ENCODE results near the gene STK10. TPM values are rescaled to one million over a fixed set of nuclear protein-coding genes. Genes with fewer than 3 reads are reported as not detected.

The STK10 gene
- total RNA-seq, 1 donor from 2014 or later: 66.2 TPM

DNA sequence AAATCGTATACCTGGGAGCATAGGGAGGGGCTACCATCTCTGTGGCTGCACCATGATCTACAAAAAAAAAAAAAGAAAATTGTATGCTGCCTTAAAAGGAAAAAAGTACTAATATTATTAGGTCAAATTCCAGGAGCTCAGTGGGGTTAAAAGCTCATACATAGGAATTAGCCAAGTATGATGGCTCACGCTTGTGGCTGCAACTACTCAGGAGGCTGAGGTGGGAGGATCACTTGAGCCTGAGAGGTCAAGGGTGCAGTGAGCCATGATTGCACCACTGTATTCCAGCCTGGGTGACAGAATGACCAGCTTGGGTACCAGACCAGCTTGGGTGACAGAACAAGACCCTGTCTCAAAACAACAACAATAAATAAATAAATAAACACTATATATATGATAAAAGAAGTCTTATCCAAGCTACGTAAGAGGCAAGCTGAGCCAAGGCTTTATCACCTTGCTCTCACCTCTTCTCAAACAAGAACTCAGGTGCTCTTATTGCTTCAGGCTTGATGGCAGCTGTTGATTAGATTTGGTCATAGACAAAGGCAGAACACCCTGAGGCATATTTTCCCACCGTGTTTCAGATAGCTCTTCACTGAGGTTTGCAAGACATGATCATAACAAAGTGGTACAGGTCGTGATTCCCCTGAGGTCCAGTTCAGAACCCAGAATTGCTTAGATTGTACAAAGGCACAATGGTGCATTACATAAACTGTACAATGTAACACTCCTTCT is 178.3 kb downstream of the STK10 start:
- no peak for DNase-seq (ENCODE audit: extremely low spot score, unreplicated experiment)
- H3K4me3 Mint-ChIP-seq (ENCODE audit: unreplicated experiment): no peak overlapping the region
- TF ChIP-seq, protein P1, sequence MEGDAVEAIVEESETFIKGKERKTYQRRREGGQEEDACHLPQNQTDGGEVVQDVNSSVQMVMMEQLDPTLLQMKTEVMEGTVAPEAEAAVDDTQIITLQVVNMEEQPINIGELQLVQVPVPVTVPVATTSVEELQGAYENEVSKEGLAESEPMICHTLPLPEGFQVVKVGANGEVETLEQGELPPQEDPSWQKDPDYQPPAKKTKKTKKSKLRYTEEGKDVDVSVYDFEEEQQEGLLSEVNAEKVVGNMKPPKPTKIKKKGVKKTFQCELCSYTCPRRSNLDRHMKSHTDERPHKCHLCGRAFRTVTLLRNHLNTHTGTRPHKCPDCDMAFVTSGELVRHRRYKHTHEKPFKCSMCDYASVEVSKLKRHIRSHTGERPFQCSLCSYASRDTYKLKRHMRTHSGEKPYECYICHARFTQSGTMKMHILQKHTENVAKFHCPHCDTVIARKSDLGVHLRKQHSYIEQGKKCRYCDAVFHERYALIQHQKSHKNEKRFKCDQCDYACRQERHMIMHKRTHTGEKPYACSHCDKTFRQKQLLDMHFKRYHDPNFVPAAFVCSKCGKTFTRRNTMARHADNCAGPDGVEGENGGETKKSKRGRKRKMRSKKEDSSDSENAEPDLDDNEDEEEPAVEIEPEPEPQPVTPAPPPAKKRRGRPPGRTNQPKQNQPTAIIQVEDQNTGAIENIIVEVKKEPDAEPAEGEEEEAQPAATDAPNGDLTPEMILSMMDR (IDR thresholded peaks at IDR 0.05): no peak
- H3K27ac Mint-ChIP-seq (ENCODE audit: unreplicated experiment): no peak overlapping the region
- no peaks in the 10 kb centered on the region for H3K36me3 Mint-ChIP-seq (ENCODE audit: unreplicated experiment)
- H3K27me3 Mint-ChIP-seq (ENCODE audit: unreplicated experiment): no peaks in the 10 kb centered on the region
- no peaks in the 10 kb centered on the region for H3K9me3 Mint-ChIP-seq (ENCODE audit: unreplicated experiment)
- H3K4me1 Mint-ChIP-seq (ENCODE audit: unreplicated experiment): peaks cover 30% of the 10 kb centered on the region

DNA sequence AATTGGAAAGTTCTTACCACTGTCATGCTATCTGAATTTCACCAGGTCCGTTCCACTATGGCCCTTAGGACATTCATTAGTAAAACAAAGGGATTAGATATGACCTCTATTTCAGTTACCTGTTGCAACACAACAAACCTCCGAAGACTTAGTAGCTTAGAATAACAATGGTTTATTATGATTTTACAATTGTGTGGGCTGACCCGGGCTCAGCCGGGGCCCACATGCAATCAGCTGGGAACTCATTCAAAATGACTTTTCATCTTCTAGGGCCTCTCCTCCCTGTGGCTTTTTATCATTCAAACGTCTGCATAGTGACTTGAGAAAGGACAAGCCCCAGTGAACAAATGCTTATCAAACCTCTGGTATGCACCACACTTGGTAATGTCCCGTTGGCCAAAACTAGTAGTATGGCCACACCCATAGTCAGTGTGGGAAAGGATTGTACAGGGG is 179.3 kb downstream of the STK10 start:
- no peak for DNase-seq (ENCODE audit: extremely low spot score, unreplicated experiment)
- H3K27ac Mint-ChIP-seq (ENCODE audit: unreplicated experiment): no peak overlapping the region
- no peaks in the 10 kb centered on the region for H3K36me3 Mint-ChIP-seq (ENCODE audit: unreplicated experiment)
- TF ChIP-seq, protein P1 (IDR thresholded peaks at IDR 0.05): no peak
- H3K4me1 Mint-ChIP-seq (ENCODE audit: unreplicated experiment): peaks cover 39% of the 10 kb centered on the region
- no peaks in the 10 kb centered on the region for H3K27me3 Mint-ChIP-seq (ENCODE audit: unreplicated experiment)
- H3K4me3 Mint-ChIP-seq (ENCODE audit: unreplicated experiment): no peak overlapping the region
- no peaks in the 10 kb centered on the region for H3K9me3 Mint-ChIP-seq (ENCODE audit: unreplicated experiment)

DNA sequence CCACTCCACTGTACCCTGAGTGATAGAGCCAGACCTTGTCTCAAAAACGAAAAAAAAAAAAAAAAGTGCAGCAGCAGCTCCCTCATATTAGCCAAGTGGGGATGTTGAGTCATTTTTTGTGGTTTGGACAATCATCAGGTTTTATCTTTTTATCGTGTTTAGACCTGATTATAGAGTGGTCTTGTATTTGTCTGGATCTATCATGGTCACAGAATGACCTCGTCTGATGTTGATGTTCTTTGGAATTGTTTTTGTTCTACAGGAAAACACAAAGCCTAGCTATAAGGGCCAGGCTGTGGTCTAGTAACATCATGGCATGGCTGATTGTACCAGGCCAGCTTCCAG is 179.9 kb downstream of the STK10 start:
- peaks cover 46% of the 10 kb centered on the region for H3K4me1 Mint-ChIP-seq (ENCODE audit: unreplicated experiment)
- no peaks in the 10 kb centered on the region for H3K27me3 Mint-ChIP-seq (ENCODE audit: unreplicated experiment)
- H3K4me3 Mint-ChIP-seq (ENCODE audit: unreplicated experiment): peak overlapping the region; percentile 98
- TF ChIP-seq, protein P1 (IDR thresholded peaks at IDR 0.05): no peak
- H3K36me3 Mint-ChIP-seq (ENCODE audit: unreplicated experiment): no peaks in the 10 kb centered on the region
- no peaks in the 10 kb centered on the region for H3K9me3 Mint-ChIP-seq (ENCODE audit: unreplicated experiment)
- no peak for DNase-seq (ENCODE audit: extremely low spot score, unreplicated experiment)
- H3K27ac Mint-ChIP-seq (ENCODE audit: unreplicated experiment): no peak overlapping the region

DNA sequence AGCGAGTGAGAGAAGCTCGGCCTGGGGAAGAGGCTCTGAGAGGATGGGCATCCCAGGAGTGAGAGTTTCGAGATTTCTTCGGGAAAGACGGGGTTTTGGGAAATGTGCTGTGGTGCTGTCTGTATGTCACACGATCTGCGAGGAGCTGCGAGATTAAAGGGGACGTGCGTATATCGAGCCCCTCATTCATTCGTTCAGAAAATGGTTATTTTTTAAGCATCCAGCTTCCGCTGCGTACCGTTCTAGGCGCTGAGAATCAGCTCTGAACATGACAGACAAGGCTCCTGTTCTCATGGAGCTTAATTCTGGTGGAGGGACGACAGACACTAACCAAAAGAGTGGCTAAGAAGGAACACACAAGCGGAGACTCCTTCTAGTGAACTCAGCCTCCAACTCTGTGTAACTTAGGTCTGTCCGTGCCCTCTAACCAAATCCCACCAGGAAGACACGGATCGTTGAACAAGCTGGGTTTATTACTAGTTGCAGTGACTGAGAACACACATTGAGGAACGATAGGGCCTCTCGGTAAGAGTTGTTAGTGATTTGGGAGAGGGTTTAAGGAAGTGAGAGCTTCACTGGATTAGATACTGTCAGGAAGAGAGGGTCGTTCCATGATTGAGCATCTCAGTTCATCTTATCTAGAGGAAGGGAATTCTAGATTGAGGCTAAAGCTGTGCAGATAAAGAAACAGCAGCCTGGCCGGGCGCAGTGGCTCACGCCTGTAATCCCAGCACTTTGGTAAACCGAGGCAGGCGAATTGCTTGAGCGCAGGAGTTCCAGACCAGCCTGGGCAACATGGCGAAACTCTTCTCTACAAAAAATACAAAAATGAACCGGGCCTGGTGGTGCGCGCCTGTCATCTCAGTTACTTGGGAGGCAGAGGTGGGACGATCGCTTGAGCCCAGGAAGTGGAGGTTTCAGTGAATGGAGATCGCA is 180.6 kb downstream of the STK10 start:
- no peaks in the 10 kb centered on the region for H3K9me3 Mint-ChIP-seq (ENCODE audit: unreplicated experiment)
- H3K27ac Mint-ChIP-seq (ENCODE audit: unreplicated experiment): peak overlapping the region; percentile 98
- DNase-seq (ENCODE audit: extremely low spot score, unreplicated experiment): no peak
- TF ChIP-seq, protein P1 (IDR thresholded peaks at IDR 0.05): no peak
- H3K4me3 Mint-ChIP-seq (ENCODE audit: unreplicated experiment): peak overlapping the region; percentile 98
- no peaks in the 10 kb centered on the region for H3K27me3 Mint-ChIP-seq (ENCODE audit: unreplicated experiment)
- peaks cover 52% of the 10 kb centered on the region for H3K4me1 Mint-ChIP-seq (ENCODE audit: unreplicated experiment)
- no peaks in the 10 kb centered on the region for H3K36me3 Mint-ChIP-seq (ENCODE audit: unreplicated experiment)
